Nephron progenitor cell (in vitro differentiated cells): ENCODE results near the gene ANKRD16.

Experiments
- DNase-seq: peaks from one replicate; pipeline ENCODE4 v3.0.0; 2021
- H3K27ac Mint-ChIP-seq: 2 replicates; pipeline ENCODE4 v1.8.0; 2021; ENCODE audit warnings: mild to moderate bottlenecking, moderate library complexity, mixed read lengths
- H3K27me3 Mint-ChIP-seq: 2 replicates; pipeline ENCODE4 v1.8.0; 2021; ENCODE audit warnings: mild to moderate bottlenecking, low read depth, mixed read lengths; ENCODE audit not compliant: poor library complexity
- H3K36me3 Mint-ChIP-seq: 2 replicates; pipeline ENCODE4 v1.8.0; 2021; ENCODE audit warnings: low read depth, mixed read lengths
- H3K4me1 Mint-ChIP-seq: 2 replicates; pipeline ENCODE4 v1.8.0; 2021; ENCODE audit warnings: mixed read lengths
- H3K4me3 Mint-ChIP-seq: 2 replicates; pipeline ENCODE4 v1.8.0; 2021; ENCODE audit warnings: mild to moderate bottlenecking, moderate library complexity, mixed read lengths
- H3K9me3 Mint-ChIP-seq: 2 replicates; pipeline ENCODE4 v1.8.0; 2021; ENCODE audit warnings: mild to moderate bottlenecking, moderate library complexity, mixed read lengths
- TF ChIP-seq, protein P1 (sequence below): fragments of 200-600 bp; sonication (generic); IDR thresholded peaks from 2 replicates; pipeline ENCODE4 v1.5.0; 2021; ENCODE audit warnings: antibody characterized with exemption

ANKRD16 gene

DNA sequence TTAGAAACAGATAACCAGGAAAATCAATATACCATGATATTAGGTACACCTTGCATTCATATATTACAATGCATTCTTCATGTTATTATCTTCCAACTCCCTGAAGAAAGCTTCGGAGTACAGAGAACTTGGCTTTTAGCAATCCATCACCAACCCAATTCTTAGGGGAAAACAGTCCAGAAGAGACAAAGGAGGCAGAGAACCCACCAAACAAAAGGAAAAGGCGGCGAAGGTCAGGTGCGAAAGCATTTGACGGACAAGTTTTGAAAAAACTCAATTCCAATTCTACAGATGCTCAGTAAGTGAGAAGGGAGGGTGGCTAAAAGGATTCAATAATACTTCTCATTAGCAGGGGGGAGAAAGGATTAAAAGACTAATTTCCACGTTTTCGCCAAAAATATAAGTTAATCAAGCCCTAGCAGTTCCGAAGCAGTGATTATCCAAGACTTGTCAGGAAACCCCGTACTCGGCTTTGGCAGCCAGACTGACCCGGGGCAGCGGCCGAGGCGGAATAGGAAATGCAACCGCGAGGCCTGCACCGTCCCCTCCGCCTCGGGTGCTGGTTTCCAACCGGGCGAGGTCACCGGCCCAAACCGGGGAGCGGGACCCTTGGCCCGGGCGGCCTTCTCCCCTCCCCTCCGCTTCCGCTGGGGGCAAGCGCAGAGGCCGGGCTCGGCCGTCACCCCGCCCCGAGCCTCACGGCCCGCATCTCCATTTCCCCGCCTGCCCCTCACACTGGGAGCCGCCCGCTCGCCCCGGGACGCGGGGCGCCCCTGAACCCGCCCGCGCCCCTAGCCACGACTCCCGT lies 77.2 kb downstream of the ANKRD16 start:
- H3K4me3 Mint-ChIP-seq, result peak overlapping the region; percentile 97
- TF ChIP-seq, protein P1, sequence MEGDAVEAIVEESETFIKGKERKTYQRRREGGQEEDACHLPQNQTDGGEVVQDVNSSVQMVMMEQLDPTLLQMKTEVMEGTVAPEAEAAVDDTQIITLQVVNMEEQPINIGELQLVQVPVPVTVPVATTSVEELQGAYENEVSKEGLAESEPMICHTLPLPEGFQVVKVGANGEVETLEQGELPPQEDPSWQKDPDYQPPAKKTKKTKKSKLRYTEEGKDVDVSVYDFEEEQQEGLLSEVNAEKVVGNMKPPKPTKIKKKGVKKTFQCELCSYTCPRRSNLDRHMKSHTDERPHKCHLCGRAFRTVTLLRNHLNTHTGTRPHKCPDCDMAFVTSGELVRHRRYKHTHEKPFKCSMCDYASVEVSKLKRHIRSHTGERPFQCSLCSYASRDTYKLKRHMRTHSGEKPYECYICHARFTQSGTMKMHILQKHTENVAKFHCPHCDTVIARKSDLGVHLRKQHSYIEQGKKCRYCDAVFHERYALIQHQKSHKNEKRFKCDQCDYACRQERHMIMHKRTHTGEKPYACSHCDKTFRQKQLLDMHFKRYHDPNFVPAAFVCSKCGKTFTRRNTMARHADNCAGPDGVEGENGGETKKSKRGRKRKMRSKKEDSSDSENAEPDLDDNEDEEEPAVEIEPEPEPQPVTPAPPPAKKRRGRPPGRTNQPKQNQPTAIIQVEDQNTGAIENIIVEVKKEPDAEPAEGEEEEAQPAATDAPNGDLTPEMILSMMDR, result no peak
- H3K36me3 Mint-ChIP-seq, result peaks cover 24% of the 10 kb centered on the region
- H3K27ac Mint-ChIP-seq, result peak overlapping the region; percentile 95
- no peaks in the 10 kb centered on the region for H3K9me3 Mint-ChIP-seq
- peaks cover 3% of the 10 kb centered on the region for H3K27me3 Mint-ChIP-seq
- peaks cover 49% of the 10 kb centered on the region for H3K4me1 Mint-ChIP-seq
- peak; percentile 59 for DNase-seq
